ENCODE results near the gene VAV2. TPM values are rescaled to one million over a fixed set of nuclear protein-coding genes. Genes with fewer than 3 reads are reported as not detected.

VAV2 gene
- total RNA-seq, 6 experiments from 2014 or later, result 17.6 to 24.5 (median 21.7) TPM

DNA sequence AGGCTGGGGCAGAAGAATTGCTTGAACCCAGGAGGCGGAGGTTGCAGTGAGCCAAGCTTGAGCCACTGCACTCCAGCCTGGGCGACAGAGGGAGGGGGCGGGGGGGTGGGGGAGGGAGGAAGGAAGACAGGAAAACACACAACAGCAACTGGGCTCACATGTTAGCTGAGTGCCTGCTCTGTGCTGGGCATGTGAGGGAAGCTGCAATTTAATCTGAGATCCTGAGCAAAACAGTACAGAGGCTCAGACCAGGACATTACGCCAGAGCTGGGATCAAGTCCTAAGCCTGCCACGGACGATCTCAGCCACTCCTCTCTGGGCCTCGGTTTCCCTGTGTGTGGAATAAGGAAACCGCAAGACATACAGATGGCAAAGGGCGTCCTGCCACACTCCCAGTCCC, 119.1 kb downstream of the VAV2 start:
- DNase-seq, result no peak
- Mint-ChIP-seq H3K27me3 (ENCODE audit: insufficient read depth) (no peaks in the 10 kb centered on the region), H3K27ac (peak overlapping the region; percentile 92), H3K9me3 (no peaks in the 10 kb centered on the region), H3K36me3 (ENCODE audit: low read depth) (peaks cover 8% of the 10 kb centered on the region; the same call in 1 of the 2 replicates), H3K4me3 (peak overlapping the region; percentile 80), H3K4me1 (ENCODE audit: low read depth) (peaks cover 29% of the 10 kb centered on the region)
- TF ChIP-seq, protein P1, sequence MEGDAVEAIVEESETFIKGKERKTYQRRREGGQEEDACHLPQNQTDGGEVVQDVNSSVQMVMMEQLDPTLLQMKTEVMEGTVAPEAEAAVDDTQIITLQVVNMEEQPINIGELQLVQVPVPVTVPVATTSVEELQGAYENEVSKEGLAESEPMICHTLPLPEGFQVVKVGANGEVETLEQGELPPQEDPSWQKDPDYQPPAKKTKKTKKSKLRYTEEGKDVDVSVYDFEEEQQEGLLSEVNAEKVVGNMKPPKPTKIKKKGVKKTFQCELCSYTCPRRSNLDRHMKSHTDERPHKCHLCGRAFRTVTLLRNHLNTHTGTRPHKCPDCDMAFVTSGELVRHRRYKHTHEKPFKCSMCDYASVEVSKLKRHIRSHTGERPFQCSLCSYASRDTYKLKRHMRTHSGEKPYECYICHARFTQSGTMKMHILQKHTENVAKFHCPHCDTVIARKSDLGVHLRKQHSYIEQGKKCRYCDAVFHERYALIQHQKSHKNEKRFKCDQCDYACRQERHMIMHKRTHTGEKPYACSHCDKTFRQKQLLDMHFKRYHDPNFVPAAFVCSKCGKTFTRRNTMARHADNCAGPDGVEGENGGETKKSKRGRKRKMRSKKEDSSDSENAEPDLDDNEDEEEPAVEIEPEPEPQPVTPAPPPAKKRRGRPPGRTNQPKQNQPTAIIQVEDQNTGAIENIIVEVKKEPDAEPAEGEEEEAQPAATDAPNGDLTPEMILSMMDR (IDR thresholded peaks at IDR 0.05), result no peak

DNA sequence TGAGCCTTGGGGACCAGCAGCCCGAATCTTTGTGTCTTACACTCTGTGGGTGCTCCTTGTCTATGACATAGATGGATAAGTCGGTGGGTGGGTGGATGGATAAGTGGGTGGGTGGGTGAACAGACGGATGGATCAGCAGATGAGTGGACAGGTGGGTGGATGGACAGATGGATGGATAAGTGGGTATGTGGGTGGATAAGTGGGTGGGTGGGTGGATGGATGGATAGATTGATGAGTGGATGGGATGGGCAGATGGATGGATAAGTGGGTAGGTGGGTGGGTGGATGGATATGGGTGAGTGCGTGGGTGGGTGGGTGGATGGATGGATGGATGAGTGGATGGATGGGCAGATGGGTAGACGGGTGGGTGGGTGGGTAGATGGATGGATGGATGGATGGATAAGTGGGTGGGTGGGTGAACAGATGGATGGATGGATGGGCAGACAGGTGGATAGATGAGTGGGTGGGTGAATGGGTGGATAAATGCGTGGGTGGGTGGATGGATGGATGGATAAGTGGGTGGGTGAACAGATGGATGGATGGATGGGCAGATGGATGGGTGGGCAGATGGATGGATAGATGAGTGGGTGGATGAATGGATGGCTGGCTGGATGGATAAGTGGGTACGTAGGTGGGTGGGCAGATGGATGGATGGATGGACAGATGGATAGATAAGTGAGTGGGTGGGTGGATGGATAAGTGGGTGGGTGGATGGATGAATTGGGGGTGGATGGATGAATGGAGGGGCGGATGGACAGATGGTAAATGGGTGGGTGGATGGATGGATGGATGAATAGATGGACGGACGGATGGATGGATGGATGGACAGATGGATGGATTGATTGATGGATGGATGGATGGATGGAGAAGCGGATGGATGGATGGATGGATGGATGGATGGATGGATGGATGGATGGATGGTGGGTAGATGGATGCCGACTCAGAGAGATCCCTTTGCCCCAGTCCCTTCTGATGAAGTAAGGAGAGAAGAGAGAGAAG, 121.2 kb downstream of the VAV2 start:
- no peak for DNase-seq
- Mint-ChIP-seq H3K4me1 (ENCODE audit: low read depth) (peaks cover 26% of the 10 kb centered on the region), H3K27me3 (ENCODE audit: insufficient read depth) (no peaks in the 10 kb centered on the region), H3K27ac (no peak overlapping the region), H3K9me3 (no peaks in the 10 kb centered on the region), H3K36me3 (ENCODE audit: low read depth) (peaks cover 10% of the 10 kb centered on the region; the same call in 1 of the 2 replicates), H3K4me3 (no peak overlapping the region)
- TF ChIP-seq, protein P1 (IDR thresholded peaks at IDR 0.05), result no peak

DNA sequence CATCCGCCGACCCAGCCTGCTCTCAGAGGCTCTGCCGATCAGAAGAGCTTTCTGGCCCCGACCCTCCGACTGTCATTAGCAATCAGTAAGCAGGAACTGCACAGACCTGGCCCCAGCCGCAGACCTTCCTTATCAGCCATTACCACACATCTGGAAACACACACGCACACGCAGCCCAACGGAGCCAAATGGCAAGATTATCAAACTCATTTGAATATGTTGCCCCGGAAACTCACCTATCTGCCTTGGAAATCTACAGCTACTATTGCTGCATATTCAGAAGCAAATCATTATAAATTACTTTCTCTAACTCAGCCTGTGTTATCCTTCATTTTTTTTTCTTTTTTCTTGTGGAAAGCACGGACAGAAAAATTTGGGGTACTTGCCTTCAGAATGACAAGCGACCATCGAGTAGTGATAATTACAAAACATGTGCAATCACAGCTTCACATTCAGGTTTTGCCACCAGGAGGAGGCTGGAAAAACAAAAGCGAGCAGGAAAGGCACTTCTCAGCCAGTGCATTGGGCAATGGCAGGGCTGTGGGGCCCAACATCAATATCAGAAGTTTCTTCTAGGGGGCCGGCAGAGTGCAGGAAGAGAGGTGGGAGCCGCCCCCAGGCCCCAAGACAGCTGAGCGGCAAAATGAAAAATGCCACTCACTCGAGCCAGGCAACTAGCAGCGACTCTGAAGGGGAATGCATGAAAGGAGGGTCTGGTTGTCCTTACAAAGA, 122.3 kb downstream of the VAV2 start:
- TF ChIP-seq, protein P1 (IDR thresholded peaks at IDR 0.05), result peak; percentile 16; the same call in 1 of the 2 replicates
- Mint-ChIP-seq H3K36me3 (ENCODE audit: low read depth) (peaks cover 19% of the 10 kb centered on the region), H3K4me3 (no peak overlapping the region), H3K4me1 (ENCODE audit: low read depth) (peaks cover 20% of the 10 kb centered on the region), H3K9me3 (no peaks in the 10 kb centered on the region; the same call in 1 of the 2 replicates), H3K27me3 (ENCODE audit: insufficient read depth) (no peaks in the 10 kb centered on the region), H3K27ac (no peak overlapping the region)
- DNase-seq, result no peak

DNA sequence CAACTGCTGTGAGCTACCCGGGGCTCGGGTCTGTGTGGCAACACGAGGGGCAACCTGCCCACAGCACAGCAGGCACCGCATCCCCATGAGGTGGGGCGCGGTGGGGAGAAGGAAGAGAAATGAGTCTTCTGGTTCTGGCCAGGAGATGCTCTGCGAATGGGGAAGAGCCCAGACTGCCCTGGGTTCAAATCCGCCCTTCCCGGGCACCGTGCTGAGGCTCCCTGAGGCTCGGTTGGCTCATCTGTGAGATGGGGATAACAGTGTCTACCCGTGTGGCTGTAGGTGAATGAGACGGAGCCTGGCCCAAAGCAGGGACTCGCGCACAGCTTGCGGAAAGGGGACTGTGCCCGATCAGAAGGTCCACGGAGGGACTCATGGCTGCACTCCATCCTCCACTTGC, 123.9 kb downstream of the VAV2 start:
- Mint-ChIP-seq H3K9me3 (no peaks in the 10 kb centered on the region; the same call in 1 of the 2 replicates), H3K27ac (no peak overlapping the region), H3K27me3 (ENCODE audit: insufficient read depth) (no peaks in the 10 kb centered on the region; the same call in 1 of the 2 replicates), H3K36me3 (ENCODE audit: low read depth) (peaks cover 20% of the 10 kb centered on the region), H3K4me1 (ENCODE audit: low read depth) (peaks cover 3% of the 10 kb centered on the region), H3K4me3 (no peak overlapping the region)
- no peak for DNase-seq
- TF ChIP-seq, protein P1 (IDR thresholded peaks at IDR 0.05), result no peak

DNA sequence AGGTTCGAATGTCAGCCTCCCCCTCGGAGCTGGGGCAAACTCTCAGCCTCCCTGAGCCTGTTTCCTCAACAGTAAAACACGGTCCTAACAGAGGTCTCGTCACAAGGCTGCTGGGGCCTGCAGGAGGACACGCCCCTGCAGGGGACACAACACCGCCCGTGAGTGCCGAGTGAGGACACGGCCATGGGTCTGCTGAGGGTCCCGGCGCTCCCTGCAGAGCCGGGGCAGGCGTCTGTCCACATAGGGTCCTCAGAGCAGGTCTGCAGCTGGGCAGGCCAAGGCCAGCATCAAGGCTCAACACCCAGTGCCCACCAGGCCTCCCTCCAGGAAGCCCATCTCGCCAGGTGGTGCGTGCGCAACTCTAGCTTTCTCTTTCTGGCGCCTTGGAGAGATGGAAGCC, 125.2 kb downstream of the VAV2 start:
- DNase-seq, result no peak

More for the DNA sequence above, 125.2 kb downstream of the VAV2 start:
- no peak overlapping the region for H3K4me3 Mint-ChIP-seq
- TF ChIP-seq, protein P1 (IDR thresholded peaks at IDR 0.05), result no peak
- peaks cover 20% of the 10 kb centered on the region for H3K36me3 Mint-ChIP-seq (ENCODE audit: low read depth)
- H3K9me3 Mint-ChIP-seq, result no peaks in the 10 kb centered on the region; the same call in 1 of the 2 replicates
- no peak overlapping the region for H3K27ac Mint-ChIP-seq
- no peaks in the 10 kb centered on the region; the same call in 1 of the 2 replicates for H3K4me1 Mint-ChIP-seq (ENCODE audit: low read depth)
- no peaks in the 10 kb centered on the region; the same call in 1 of the 2 replicates for H3K27me3 Mint-ChIP-seq (ENCODE audit: insufficient read depth)
